ENCODE measurements around the gene IRX4. TPM values are rescaled to one million over a fixed set of nuclear protein-coding genes. Genes with fewer than 3 reads are reported as not detected.

IRX4 gene
- total and polyA plus RNA-seq, 2 of the 4 experiments (the other 2 are of a cell fraction): not detected

- Histone ChIP-seq H3K4me3 (ENCODE audit: insufficient read depth, low read depth, low read length) (no peak overlapping the region), H2BK20ac (ENCODE audit: low read depth, low read length) (no peak overlapping the region), H4K20me1 (ENCODE audit: insufficient read depth, low read length) (no peaks in the 10 kb centered on the region), H3K4me1 (ENCODE audit: control insufficient read depth, insufficient read depth, low read length) (no peaks in the 10 kb centered on the region), H3K23ac (ENCODE audit: low read depth, low read length) (no peak overlapping the region), H3K14ac (replicated peaks; ENCODE audit: low read depth, low read length) (no peak overlapping the region), H2BK120ac (ENCODE audit: low read depth, low read length) (no peak overlapping the region), H2AK5ac (ENCODE audit: low read depth, low read length) (no peak overlapping the region), H3K36me3 (ENCODE audit: control insufficient read depth, insufficient read depth, low read length) (no peaks in the 10 kb centered on the region), H3K9me1 (ENCODE audit: insufficient read depth, low read length) (no peaks in the 10 kb centered on the region), H2BK5ac (ENCODE audit: low read depth, low read length, poor library complexity, severe bottlenecking) (no peak overlapping the region), H3K4me2 (ENCODE audit: low read depth, low read length) (no peak overlapping the region), H3K79me1 (ENCODE audit: low read depth in 1 of 2, low read length in 2 of 2) (no peaks in the 10 kb centered on the region), H3K4ac (ENCODE audit: low read depth, low read length) (no peak overlapping the region), H3K9ac (ENCODE audit: low read depth, low read length) (no peak overlapping the region), H2AFZ (replicated peaks; ENCODE audit: low read length, poor library complexity) (no peak overlapping the region), H3K27me3 (ENCODE audit: control insufficient read depth, insufficient read depth, low read length) (peaks cover 27% of the 10 kb centered on the region), H4K91ac (ENCODE audit: insufficient read depth, low read depth, low read length) (no peak overlapping the region), H3K27ac (ENCODE audit: insufficient read depth, low read length) (no peak overlapping the region), H4K5ac (ENCODE audit: low read depth, low read length) (no peak overlapping the region), H2AK9ac (replicated peaks; ENCODE audit: low read depth, low read length, poor library complexity) (no peak overlapping the region), H3K18ac (ENCODE audit: low read depth, low read length) (no peak overlapping the region), H2BK15ac (ENCODE audit: low read depth, low read length) (no peak overlapping the region), H3K9me3 (ENCODE audit: control insufficient read depth, insufficient read depth, low read length) (no peaks in the 10 kb centered on the region), H4K8ac (ENCODE audit: low read depth in 2 of 2, low read length in 2 of 2) (no peak overlapping the region), H3K56ac (ENCODE audit: extremely low read depth, insufficient read depth, low read length) (no peak overlapping the region)
- DNase-seq (no peak), ATAC-seq (ENCODE audit: low read depth) (no peak)
- CTCF ChIA-PET: no interaction called here
- intact Hi-C loops (cut with micrococcal nuclease): no loop called here
- POLR2A ChIA-PET (ENCODE audit: unreplicated experiment): no interaction called here
- BruUV-seq (replicated peaks): no TSS peak
- dilution Hi-C loops (cut with HindIII; ENCODE audit: low sequenced_read_pairs, unreplicated experiment): no loop called here
- 63% methylated on average over 7 of the region's 18 CpGs; no CpG with 5 or more reads in 1 of the 2 experiments for WGBS, 2 experiments (ENCODE audit: extremely low coverage in 2 of 2, insufficient read length in 1 of 2)
- in situ Hi-C loops (cut with MboI; ENCODE audit: low sequenced_read_pairs): no loop called here
- TF ChIP-seq MXI1 (IDR thresholded peaks at IDR 0.05; ENCODE audit: borderline replicate concordance, low read depth, low read length) (no peak), POLR2A (IDR thresholded peaks at IDR 0.05; ENCODE audit: low read depth, low read length) (no peak), RCOR1 (IDR thresholded peaks at IDR 0.05; ENCODE audit: insufficient replicate concordance, low read length) (no peak), CTCF (conservative IDR thresholded peaks at IDR 0.05; ENCODE audit: low read depth, low read length) (no peak)
Observed at GRCh38 chr5:1897816-1898450, 15.2 kb upstream of the IRX4 start.
